Panc1 (cell line): ENCODE results near the gene PXYLP1. TPM values are rescaled to one million over a fixed set of nuclear protein-coding genes. Genes with fewer than 3 reads are reported as not detected.

ENCODE experiments used
- ATAC-seq: fragments of 200-7000 bp; cut with Tn5 transposase; 2 replicates; pipeline ENCODE4 v1.9.1; 2020; ENCODE audit warnings: mild to moderate bottlenecking, moderate library complexity
- BruUV-seq: library from RNA; stranded (reverse); fragments of 400-500 nt; replicated peaks from 2 replicates; lab custom pipeline; 2021; lab: Mats Ljungman, UMichigan
- CTCF ChIA-PET: fragments of 300-600 bp; sonication (Branson Sonifier 250); formaldehyde crosslinking; loops from one replicate; lab custom pipeline; 2022; ENCODE audit warnings: antibody characterized with exemption; lab: Charles Lee
- POLR2A ChIA-PET: fragments of 300-600 bp; sonication (Branson Sonifier 250); formaldehyde crosslinking; loops from one replicate; lab custom pipeline; 2022; ENCODE audit warnings: antibody characterized with exemption; lab: Charles Lee
- DNase-seq: peaks from one replicate; pipeline ENCODE4 v3.0.0-alpha.2; 2010; ENCODE audit warnings: low read depth, low spot score
- H3K27ac ChIP-seq: 2 replicates; pipeline ENCODE4 v1.5.1; 2011; ENCODE audit warnings: mild to moderate bottlenecking, low read length, inconsistent platforms
- H3K27me3 ChIP-seq: fragments of 200-500 bp; sonication (Bioruptor generic); 2 replicates; pipeline ENCODE4 v1.6.0; 2014; ENCODE audit warnings: low read length, inconsistent platforms; ENCODE audit not compliant: control insufficient read depth, insufficient read depth
- H3K36me3 ChIP-seq: fragments of 200-500 bp; sonication (Bioruptor generic); 2 replicates; pipeline ENCODE4 v1.5.1; 2014; ENCODE audit warnings: inconsistent platforms, mild to moderate bottlenecking, low read length, moderate library complexity; ENCODE audit not compliant: control insufficient read depth, insufficient read depth
- H3K4me1 ChIP-seq: 2 replicates; pipeline ENCODE4 v1.5.1; 2011; ENCODE audit warnings: inconsistent platforms, mild to moderate bottlenecking, low read length, moderate library complexity; ENCODE audit not compliant: control insufficient read depth, insufficient read depth
- H3K4me3 ChIP-seq, 2 experiments: 2 replicates each; pipeline ENCODE4 v1.5.1; 2011 to 2012; ENCODE audit warnings: low read depth in 2 of 2, low read length in 2 of 2, mild to moderate bottlenecking in 2 of 2, inconsistent platforms in 1 of 2, moderate library complexity in 1 of 2
- H3K9me3 ChIP-seq: fragments of 200-500 bp; sonication (Bioruptor generic); 2 replicates; pipeline ENCODE4 v1.5.1; 2014; ENCODE audit warnings: low read depth, mild to moderate bottlenecking, inconsistent platforms, low read length, moderate library complexity; ENCODE audit not compliant: control insufficient read depth, insufficient read depth
- CTCF ChIP-seq: fragments of 450-650 bp; IDR thresholded peaks from 2 replicates; pipeline ENCODE4 v1.5.1; 2017; ENCODE audit warnings: mild to moderate bottlenecking
- POLR2AphosphoS5 ChIP-seq: IDR thresholded peaks from 2 replicates; pipeline ENCODE4 v1.6.1; 2012; ENCODE audit warnings: mild to moderate bottlenecking, low read depth, low read length, moderate library complexity
- REST ChIP-seq, 2 experiments: IDR thresholded peaks; 2 replicates each; pipeline ENCODE4 v1.6.1; 2011 to 2012; ENCODE audit warnings: low read depth in 2 of 2, control low read depth in 1 of 2, low read length in 1 of 2, mild to moderate bottlenecking in 1 of 2, moderate library complexity in 1 of 2; ENCODE audit not compliant: insufficient read depth in 1 of 2
- SIN3A ChIP-seq: IDR thresholded peaks from 2 replicates; pipeline ENCODE4 v1.6.1; 2012; ENCODE audit warnings: low read depth, mild to moderate bottlenecking, low read length, moderate library complexity, borderline replicate concordance; ENCODE audit not compliant: insufficient read depth
- TCF7L2 ChIP-seq: IDR thresholded peaks from 2 replicates; pipeline ENCODE4 v1.6.1; 2011; ENCODE audit warnings: mild to moderate bottlenecking, low read depth, low read length, inconsistent platforms
- in situ Hi-C: cut with HindIII; loops from 2 replicates; pipeline ENCODE4 v1.10.0; 2016; ENCODE audit warnings: low sequenced_read_pairs, low pct_unique_long_range_greater_than_20kb
- intact Hi-C: fragments of 100-400 bp; cut with micrococcal nuclease; formaldehyde crosslinking; loops from one replicate; pipeline ENCODE4 v1.10.0; 2022; ENCODE audit not compliant: unreplicated experiment
- total RNA-seq: library from RNA; stranded (reverse); gene quantifications from one replicate; pipeline ENCODE4 v1.2.1, GENCODE V29; 2021; ENCODE audit not compliant: unreplicated experiment

PXYLP1 gene
- total RNA-seq, 1 experiment from 2014 or later: 1.4 TPM

DNA sequence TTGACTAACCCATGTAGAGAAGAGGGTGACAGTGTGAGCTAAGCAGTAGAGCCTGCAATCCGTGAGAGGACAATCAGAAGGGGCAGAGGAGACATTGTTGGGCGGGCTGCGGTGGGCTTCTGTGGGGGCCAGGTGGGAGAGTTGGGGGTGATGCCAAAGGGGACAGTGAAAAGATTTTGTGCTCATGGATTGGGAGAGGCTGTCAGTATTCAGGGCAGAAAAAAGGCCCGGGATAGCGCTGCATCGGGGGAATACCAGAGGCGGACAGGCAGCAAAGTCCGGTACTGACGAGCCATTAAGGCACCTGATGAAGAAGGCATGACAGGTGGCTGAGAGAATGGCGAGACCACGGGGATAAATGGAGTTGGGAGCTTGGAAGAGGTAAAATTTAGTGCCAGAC lies 1.3 kb upstream of the PXYLP1 start:
- no peak overlapping the region for H3K27ac ChIP-seq
- ChIA-PET CTCF (no interaction called here), POLR2A (no interaction called here)
- H3K4me3 ChIP-seq: no peak overlapping the region
- H3K9me3 ChIP-seq: no peaks in the 10 kb centered on the region
- in situ Hi-C loops: no loop called here
- ATAC-seq (no peak), DNase-seq (no peak)
- intact Hi-C loops: no loop called here
- peaks cover 6% of the 10 kb centered on the region; the same call in 1 of the 2 replicates for H3K4me1 ChIP-seq
- no peaks in the 10 kb centered on the region for H3K27me3 ChIP-seq
- TF ChIP-seq REST (IDR thresholded peaks at IDR 0.05; ENCODE audit: insufficient read depth in 1 of 2, low read depth in 2 of 2, low read length in 1 of 2) (no peak), TCF7L2 (no peak), SIN3A (no peak), POLR2AphosphoS5 (no peak), CTCF (no peak)
- BruUV-seq: no TSS peak
- no peaks in the 10 kb centered on the region; the same call in 1 of the 2 replicates for H3K36me3 ChIP-seq

- Histone ChIP-seq H3K27me3 (no peaks in the 10 kb centered on the region), H3K27ac (no peak overlapping the region), H3K4me3 (peak overlapping the region; percentile 55 to 56), H3K9me3 (no peaks in the 10 kb centered on the region), H3K36me3 (no peaks in the 10 kb centered on the region; the same call in 1 of the 2 replicates), H3K4me1 (peaks cover 6% of the 10 kb centered on the region; the same call in 1 of the 2 replicates)
- CTCF ChIA-PET: interaction anchor here (0.6 to 1.2 kb wide), 6 partner anchors 9 to 329 kb away, joined by 3 to 5 read pairs (median 3); no protein-coding TSS in a partner anchor
- DNase-seq: no peak
- BruUV-seq: no TSS peak
- peak; percentile 44 for ATAC-seq
- TF ChIP-seq TCF7L2: no peak
- TF ChIP-seq POLR2AphosphoS5: no peak
- TF ChIP-seq REST (IDR thresholded peaks at IDR 0.05; ENCODE audit: insufficient read depth in 1 of 2, low read depth in 2 of 2, low read length in 1 of 2): no peak
- TF ChIP-seq CTCF: no peak; the same call in none of the 2 replicates
- TF ChIP-seq SIN3A: no peak; the same call in 1 of the 2 replicates
- POLR2A ChIA-PET: no interaction called here
- intact Hi-C loops: no loop called here
- in situ Hi-C loops: no loop called here
Observed at GRCh38 chr3:141231952-141232823, 563 bp downstream of the PXYLP1 start.
